ENCODE results near the gene TBC1D5.

DNA sequence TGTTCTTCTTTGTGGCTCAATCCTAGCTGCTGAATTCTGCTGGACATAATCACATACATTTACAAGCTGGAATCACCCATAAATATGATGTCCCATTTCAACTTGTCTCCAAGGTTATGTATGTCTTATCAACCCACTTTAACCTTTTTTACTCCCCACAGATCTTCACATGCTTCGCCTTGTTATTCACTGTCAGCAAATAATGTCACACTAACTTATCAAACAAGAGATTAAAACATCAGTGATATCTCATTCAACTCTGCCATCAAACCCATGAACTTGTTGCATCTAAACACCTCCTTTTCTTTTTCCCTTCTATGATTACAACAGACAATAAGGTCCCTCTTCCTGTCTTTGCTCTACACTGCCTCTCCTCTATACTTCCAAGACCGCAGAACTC is 240.7 kb downstream of the TBC1D5 start:
- TF ChIP-seq, protein P1, sequence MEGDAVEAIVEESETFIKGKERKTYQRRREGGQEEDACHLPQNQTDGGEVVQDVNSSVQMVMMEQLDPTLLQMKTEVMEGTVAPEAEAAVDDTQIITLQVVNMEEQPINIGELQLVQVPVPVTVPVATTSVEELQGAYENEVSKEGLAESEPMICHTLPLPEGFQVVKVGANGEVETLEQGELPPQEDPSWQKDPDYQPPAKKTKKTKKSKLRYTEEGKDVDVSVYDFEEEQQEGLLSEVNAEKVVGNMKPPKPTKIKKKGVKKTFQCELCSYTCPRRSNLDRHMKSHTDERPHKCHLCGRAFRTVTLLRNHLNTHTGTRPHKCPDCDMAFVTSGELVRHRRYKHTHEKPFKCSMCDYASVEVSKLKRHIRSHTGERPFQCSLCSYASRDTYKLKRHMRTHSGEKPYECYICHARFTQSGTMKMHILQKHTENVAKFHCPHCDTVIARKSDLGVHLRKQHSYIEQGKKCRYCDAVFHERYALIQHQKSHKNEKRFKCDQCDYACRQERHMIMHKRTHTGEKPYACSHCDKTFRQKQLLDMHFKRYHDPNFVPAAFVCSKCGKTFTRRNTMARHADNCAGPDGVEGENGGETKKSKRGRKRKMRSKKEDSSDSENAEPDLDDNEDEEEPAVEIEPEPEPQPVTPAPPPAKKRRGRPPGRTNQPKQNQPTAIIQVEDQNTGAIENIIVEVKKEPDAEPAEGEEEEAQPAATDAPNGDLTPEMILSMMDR (IDR thresholded peaks at IDR 0.05) = no peak
- TF ChIP-seq POLR2A (IDR thresholded peaks at IDR 0.05) = no peak
